GM21390 (cell line): ENCODE measurements around the gene MAP4K3.

Source experiments
- ATAC-seq: cut with Tn5 transposase; IDR thresholded peaks from one replicate; pipeline ENCODE4 v1.9.1; 2021; ENCODE audit not compliant: unreplicated experiment

The MAP4K3 gene

DNA sequence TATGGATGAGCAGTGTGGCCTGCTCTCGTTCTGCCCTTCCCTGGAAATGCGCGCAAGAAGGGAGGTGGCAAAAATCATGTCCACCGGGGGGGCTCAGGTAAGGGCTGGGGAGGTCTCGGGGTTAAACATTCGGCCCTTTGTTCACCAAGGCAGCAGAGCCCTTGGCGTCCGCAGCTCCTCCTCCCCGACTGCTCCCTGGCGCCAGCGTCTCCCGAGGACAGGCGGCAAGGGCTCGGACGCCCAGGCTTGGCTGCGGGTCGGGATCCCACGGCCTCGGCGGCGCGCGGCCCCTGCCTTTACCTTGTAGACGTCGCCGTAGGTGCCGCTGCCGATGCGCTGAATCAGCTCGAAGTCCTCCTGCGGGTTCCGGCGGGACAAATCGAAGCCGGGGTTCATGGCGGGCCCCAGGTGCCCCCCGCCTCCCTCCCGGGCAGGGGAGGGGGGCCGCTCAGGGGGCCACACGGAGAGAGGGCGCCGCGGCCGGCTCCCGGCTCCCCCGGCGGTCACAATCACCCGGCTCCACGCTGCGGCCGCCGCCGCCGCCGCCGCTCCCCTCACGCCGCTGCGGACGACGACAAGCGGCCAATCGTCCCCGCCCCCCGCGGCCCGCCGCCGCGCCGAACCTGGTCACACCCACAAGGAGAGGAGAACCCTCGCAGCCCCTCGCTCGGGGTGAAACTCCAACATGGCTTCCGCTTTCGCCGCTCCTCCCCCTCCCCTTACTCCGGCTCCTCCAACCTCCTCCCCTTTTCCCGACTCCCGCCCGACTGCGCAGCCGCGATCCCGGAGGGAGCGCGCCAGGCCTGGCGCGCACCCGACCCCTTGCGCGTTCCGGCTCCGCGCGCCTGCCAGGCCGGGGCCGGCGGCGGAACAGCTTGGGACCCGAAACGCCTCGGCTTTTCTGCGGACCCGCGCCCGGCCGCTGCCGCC, at the start of gene MAP4K3:
Gene MAP4K3, minus strand, starts transcription at position 694 of the 930 bp plus-strand sequence. Its CDS starts 298 bp downstream, at position 396.
- peak; percentile 70 for ATAC-seq

DNA sequence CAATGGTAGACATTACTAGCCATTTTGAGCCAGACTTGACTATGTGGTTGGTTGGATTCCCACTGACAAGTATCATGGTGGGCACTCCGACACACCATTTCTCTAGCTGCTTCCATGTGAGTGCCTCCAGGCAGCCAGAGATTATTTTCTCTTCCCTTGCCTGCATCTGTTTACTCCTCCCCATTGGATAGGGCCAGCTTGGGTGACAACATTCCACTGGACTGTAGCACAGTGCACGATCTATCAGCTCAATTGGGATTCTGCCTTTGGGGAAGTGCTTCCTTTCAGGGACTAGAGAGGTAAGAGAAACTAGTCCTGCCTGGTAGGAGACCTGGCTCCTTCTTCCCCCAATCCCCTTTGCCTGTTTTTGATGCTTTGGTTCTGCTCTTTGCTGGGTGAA, 49.0 kb upstream of the MAP4K3 start:
- no peak for ATAC-seq

DNA sequence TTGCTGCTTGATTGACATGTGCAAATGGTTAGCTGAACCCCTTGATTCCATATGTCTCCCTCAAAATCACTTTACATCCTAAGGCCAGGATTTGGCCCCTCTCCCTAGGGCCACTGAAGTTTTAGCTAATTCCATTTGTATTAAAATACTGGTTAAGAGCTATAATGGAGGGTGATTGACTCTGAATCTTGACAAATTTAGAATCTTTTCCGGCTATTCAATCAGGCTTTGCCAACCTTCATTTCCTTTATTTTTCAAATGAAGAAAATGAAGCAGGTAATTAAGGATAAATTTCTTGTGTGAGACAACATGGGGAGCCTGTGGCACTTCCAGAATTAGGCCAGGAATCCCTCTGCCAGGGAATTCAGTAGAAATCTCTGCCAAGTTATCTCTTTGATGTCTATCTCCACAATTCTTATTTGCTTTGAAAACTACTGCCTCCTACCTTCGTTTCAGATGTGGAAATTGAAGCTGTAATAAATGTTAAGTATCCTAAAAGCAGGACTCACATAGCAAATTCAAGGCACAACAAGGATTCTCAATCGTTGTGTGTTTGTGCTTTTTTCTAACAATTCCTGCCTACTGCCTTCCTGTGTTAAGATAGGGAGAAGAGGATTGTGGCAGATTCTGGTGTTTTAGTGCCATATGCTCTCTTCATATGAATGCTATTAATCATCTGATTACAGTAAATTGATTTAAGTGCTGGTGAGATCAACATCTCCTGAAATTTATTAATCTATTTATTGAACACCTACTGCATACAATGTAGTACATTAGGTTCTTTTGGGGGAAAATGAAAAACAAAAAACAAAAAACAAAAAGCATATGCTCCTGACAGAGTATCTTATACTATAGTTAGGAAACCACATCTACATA, 47.8 kb upstream of the MAP4K3 start:
- ATAC-seq: no peak

DNA sequence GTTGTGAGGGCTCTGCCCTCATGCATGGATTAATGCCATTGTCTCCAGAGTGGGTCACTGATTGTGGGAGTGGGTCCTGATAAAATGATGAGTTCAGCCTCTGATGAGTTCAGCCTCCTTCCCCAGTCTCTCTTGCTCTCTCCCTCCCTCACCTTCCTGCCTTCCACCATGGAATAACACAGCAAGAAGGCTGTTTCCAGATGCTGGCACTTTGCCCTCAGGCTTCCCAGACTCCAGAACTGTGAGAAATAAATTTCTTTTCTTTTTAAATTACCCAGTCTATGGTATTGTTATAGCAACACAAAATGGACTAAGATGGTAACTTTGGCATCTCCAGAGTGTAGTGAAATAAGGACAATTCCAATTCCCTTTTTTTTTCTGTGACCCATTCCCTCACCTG, 47.1 kb upstream of the MAP4K3 start:
- no peak for ATAC-seq

- no peak for ATAC-seq
Observed at GRCh38 chr2:39483534-39483933, 46.4 kb upstream of the MAP4K3 start.

- ATAC-seq: no peak
Observed at GRCh38 chr2:39481611-39482010, 44.5 kb upstream of the MAP4K3 start.

GRCh38 chr2:39479696-39480095, 42.6 kb upstream of the MAP4K3 start:
- no peak for ATAC-seq

DNA sequence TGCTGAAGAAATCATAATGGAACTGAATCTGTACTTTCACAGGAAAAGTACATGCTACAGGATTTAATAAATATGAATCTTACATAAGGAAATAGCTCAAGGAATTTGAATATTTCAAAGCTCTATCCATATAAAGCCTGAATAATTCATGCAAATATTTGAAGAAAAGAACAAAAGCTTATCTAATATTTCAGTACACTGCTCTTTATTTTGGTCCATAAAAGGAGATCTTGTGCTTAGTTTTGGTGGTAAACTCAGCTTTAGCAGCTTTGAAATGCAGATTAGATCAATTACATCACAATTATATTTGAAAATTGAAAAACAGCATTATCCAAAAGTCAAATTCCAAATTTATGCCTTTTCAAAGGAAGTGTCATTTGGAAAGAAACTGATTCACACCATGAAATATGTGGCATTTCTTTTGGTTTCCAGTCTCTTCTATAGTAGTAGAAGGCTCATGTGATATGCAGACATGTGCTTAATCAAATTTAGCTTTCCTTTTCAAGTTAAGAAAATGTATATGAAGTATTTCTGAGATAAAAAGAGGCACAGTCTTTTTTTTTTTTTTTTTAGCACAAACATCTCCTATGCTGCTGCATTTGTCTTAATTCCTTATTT, 42.1 kb upstream of the MAP4K3 start:
- ATAC-seq: no peak

DNA sequence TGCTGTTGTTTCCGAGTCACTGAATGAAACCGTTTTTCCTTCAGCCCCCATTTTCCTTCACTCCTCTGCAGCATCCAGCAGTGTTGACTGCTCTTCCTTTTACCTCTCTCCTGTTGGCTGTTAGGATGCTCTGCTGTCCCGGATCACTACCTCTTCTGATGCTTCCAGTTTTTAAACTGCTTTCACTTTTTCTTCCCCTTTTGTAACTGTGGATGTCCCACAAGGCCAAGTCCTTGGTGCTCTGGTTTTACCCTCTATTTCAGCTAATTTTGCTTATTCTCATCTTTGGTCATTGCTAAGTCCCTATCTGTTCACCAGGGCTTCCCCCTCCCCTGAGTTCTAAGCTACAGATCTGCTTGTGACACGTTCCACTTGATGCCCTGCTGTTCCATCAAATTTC, 39.4 kb upstream of the MAP4K3 start:
- peak; percentile 90 for ATAC-seq

GRCh38 chr2:39475006-39475405, 37.9 kb upstream of the MAP4K3 start:
- ATAC-seq: no peak

DNA sequence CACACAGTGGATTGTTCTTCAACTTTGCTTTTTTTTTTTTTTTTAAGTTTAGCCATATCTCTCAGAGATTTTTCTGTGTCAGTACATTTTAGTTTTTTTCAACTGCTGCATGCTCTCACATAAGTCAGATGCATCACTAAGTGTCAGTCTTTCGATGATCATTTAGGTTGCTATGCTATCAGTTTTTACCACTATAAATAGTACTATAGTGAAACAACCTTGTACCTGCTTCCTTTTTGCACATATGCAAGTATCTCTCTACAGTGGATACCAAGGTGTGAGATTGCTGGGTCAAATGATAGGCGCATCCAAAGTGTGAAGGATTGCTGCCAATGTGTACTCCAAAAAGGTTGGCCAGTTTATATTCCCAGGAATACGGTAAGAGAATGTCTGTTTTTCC, 33.5 kb upstream of the MAP4K3 start:
- peak; percentile 72 for ATAC-seq

DNA sequence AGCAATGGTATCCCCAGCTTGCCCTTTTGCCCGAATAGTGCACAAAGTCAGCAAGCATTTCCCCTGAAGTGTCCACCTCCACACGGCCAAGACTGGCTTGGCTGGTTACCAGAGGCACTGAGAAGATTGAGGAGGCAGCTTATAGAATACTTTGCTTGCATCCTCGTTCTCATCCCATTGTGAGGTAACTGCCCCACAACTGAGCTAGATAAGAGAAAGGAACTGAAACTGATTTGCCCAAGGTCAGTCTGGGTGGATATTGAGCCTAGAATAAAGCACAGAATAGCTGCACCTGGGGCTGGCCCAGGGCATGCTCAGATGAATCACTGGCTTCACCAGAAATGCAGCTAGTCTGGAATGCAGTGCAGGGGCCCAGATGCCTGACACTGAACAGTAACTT, 32.7 kb upstream of the MAP4K3 start:
- peak; percentile 78 for ATAC-seq

- ATAC-seq: no peak
Observed at GRCh38 chr2:39468579-39469451, 31.7 kb upstream of the MAP4K3 start.

DNA sequence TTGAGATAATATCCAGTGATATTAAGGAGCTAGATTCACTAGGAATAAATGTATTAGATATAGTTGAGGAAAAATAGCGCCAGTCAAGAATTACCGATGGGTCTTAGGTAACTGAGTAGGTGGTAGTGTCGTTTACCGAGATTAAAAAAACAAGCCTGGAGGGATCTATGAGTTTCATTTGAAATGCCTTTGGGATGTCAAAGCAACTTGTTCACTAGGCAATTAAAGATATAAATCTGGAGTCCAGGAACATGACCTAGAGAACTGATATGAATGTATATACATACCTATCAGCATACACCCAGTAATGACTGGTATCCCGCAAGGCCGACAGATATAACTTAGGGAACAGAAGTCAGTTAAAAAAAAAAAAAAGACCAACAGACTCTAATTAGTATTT, 29.2 kb upstream of the MAP4K3 start:
- ATAC-seq: no peak

- no peak for ATAC-seq
Observed at GRCh38 chr2:39464864-39465263, 27.8 kb upstream of the MAP4K3 start.

- no peak for ATAC-seq
Observed at GRCh38 chr2:39455826-39456225, 18.7 kb upstream of the MAP4K3 start.

DNA sequence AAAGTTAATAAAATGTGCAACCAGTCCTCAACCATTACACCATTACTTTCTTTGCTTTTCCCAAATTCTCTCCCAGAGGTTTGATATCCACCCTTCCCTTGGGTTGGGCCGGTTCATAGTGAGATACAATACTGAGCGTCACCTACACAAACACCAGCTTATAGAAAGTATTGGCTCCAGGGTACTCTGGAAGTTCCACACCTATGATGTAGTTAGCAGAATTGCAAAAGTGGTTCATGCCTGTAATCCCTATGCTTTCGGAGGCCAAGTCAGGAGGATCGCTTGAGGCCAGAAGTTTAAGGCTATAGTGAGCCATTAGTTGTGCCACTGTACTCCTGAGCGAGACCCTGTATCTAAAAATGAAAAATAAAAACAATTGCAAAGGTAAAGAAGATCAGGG, 15.3 kb upstream of the MAP4K3 start:
- no peak for ATAC-seq

GRCh38 chr2:39451954-39452353, 14.9 kb upstream of the MAP4K3 start:
- no peak for ATAC-seq

DNA sequence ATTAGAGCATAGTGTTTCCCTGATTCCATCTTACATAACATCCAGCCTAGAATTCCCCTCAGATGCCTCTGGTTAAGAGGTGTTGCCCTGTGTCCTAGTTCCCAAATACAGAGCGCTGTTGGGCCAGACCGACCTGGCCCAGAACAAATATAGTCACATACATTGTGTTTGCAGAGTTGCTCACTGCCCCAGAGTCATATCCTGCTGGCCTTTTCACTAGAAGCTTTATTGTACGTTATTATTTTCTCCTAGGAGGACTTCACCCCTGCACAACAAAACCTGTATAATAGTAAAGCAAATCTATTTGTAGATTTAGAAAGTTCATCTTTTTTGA, 11.1 kb upstream of the MAP4K3 start:
- no peak for ATAC-seq
